ENCODE data around the gene MYT1.

- TF ChIP-seq POLR2AphosphoS5 (IDR thresholded peaks at IDR 0.05; ENCODE audit: low read depth, low read length) (no peak), TAF1 (IDR thresholded peaks at IDR 0.05; ENCODE audit: low read depth, low read length) (no peak)
Measured at GRCh38 chr20:64183313-64183712, 19.1 kb downstream of the MYT1 start.
